Hematopoietic multipotent progenitor cell treated with erythropoietin and hydrocortisone succinate and interleukin-3 and kit ligand, for 8 days (in vitro differentiated cells): ENCODE measurements around the gene LIPT1.

Experiments
- DNase-seq: peaks from one replicate; pipeline ENCODE4 v3.0.0-alpha.2; 2015

LIPT1 gene

GRCh38 chr2:99154643-99155536 is at the start of gene LIPT1, which contains the start of gene TSGA10:
LIPT1 (plus strand) TSS chr2:99154967; CDS start chr2:99161958, 6,991 bp downstream.
TSGA10 (minus strand) TSS chr2:99154942; CDS start chr2:99109439, 45,503 bp downstream.
- DNase-seq = peak; percentile 94

- peak; percentile 49 for DNase-seq
Measured at GRCh38 chr2:99106913-99107312, 47.9 kb upstream of the LIPT1 start.

GRCh38 chr2:99111236-99111635 is 43.5 kb upstream of the LIPT1 start:
- DNase-seq = no peak

- no peak for DNase-seq
Measured at GRCh38 chr2:99111945-99112344, 42.8 kb upstream of the LIPT1 start.

GRCh38 chr2:99112617-99113016 is 42.1 kb upstream of the LIPT1 start:
- no peak for DNase-seq

GRCh38 chr2:99127981-99128380 is 26.8 kb upstream of the LIPT1 start:
- no peak for DNase-seq

- peak; percentile 85 for DNase-seq
Measured at GRCh38 chr2:99135044-99135556, 19.7 kb upstream of the LIPT1 start.

- DNase-seq = no peak
Measured at GRCh38 chr2:99139003-99139402, 15.8 kb upstream of the LIPT1 start.

GRCh38 chr2:99140056-99140859 is 14.5 kb upstream of the LIPT1 start:
- DNase-seq = no peak

- no peak for DNase-seq
Measured at GRCh38 chr2:99140860-99141109, 14.0 kb upstream of the LIPT1 start.

GRCh38 chr2:99141110-99142108 is 13.4 kb upstream of the LIPT1 start, which contains the start of gene C2orf15:
C2orf15 (plus strand) TSS chr2:99141707; CDS start chr2:99150559, 8,852 bp downstream.
- peak; percentile 91 for DNase-seq

- DNase-seq = no peak
Measured at GRCh38 chr2:99150706-99151105, 4.1 kb upstream of the LIPT1 start.

- no peak for DNase-seq
Measured at GRCh38 chr2:99152199-99152895, 2.4 kb upstream of the LIPT1 start.

GRCh38 chr2:99153921-99154604 is 704 bp upstream of the LIPT1 start:
- DNase-seq = peak; percentile 39

GRCh38 chr2:99156891-99157290 is 2.1 kb downstream of the LIPT1 start:
- no peak for DNase-seq

- no peak for DNase-seq
Measured at GRCh38 chr2:99158599-99158998, 3.8 kb downstream of the LIPT1 start.

- DNase-seq = no peak
Measured at GRCh38 chr2:99159594-99159993, 4.8 kb downstream of the LIPT1 start.

- DNase-seq = no peak
Measured at GRCh38 chr2:99166218-99166617, 11.5 kb downstream of the LIPT1 start.

- DNase-seq = no peak
Measured at GRCh38 chr2:99169534-99169933, 14.8 kb downstream of the LIPT1 start.

- no peak for DNase-seq
Measured at GRCh38 chr2:99171377-99172140, 16.8 kb downstream of the LIPT1 start.
